ENCODE results near the gene DZIP1L.
"Not testable (repeated sequence)": the region's sequence is repeated elsewhere in the genome, so short reads cannot be mapped to it uniquely, and the experiment has no call there.

The DZIP1L gene

DNA sequence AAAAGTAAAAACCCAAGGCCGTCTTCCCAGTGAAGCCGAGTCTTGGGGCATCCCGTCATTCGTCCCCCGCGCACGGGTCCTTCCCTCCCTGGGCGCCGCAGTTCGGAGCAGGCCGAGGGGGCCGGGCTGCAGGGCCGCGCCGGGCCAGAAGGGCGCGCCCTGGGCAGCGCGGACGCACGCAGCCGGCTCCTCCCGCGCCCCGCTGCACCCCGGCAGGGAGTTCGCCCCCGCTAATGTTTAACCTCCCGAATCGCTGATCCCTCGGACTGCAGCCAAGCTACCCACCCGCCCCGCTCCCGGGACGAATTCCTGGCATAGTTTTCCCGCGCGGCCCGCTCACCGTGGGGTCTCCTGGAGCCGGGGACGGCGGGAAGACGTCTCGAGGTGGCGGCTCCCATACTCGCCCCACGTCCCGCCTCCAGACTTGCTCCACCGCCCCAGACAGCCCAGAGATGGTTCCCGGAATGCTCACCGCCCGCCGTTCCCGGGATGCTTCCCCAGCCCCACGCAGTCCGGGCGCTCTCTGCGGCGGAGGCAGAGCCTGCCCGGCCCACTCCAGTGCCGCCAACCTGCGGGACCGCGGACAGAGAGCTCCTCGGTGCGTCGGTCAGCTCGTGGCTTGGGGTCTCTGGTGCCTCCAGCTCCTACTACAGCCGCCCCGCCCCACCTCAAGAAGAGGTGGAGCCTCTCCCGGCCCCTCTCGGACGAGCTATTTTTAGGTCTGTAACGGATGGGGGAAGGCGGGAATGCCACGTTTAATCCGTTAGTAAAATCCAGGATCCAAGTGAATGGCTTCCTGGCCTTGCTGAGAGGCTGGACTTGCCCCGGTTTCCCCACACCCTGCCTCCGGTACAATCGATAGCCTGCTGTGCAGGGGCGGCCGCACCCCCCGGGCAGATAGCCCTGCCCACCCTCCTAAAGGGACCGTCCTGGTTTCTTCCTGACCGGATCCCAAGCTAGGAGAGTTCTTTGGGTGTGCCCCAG is at the start of gene DZIP1L:
TSS of gene DZIP1L (minus strand) at position 621 of the 984 bp plus-strand sequence. CDS start 11,637 bp downstream, outside the sequence.
- peak; percentile 72 to 89 for DNase-seq

DNA sequence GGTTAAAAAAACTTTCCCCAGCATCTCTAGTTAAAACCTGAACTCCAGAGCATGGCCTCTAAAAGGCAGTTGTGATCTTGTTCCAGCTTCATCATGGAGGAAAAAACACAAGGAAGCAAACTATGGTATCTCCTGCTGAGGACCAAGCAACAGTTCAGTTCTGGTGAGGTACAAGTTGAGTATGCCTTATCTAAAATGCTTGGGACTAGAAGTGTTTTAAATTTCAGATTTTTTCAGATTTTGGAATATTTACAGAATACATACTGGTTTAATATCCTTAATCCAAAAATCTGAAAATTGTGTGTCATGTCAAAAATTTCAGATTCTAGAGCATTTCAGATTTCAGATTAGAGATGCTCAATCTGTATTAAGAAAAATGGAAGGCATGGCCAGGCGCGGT is 49.7 kb upstream of the DZIP1L start:
- no peak for DNase-seq

DNA sequence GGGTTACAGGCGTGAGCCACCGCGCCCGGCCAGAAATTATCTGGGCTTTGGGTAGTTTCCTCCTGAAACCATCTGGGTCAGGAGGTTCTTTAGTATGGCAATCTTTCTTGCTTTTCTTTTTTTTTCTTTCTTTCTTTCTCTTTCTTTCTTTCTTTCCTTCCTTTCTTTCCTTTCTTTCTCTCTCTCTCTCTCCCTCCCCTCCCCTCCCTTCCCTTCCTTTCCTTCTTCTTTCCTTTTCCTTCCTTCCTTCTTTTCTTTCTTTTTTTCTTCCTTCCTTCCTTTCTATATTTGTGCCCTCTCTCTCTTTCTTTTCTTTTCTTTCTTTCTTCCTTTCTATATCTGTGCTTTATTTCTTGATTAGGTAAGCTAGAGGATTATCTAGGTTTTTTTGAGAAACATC is 42.3 kb upstream of the DZIP1L start:
- DNase-seq = no peak

DNA sequence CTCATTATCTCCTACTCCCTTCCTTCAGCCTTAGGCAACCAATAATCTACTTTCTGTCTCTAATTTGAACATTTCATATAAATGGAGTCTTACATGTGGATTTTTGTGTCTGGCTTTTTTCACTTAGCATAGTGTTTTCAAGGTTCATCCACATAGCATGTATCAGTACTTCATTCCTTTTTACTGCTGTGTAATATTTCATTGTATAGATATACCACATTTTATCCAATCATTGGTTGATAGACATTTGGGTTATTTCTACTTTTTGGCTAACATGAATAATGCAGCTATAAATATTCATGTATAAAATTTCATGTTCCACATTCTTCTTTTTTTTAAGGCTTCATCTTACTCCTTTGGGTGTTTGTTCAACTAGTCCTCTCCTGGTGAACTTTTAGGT is 39.1 kb upstream of the DZIP1L start:
- no peak for DNase-seq

- DNase-seq = no peak
Measured at GRCh38 chr3:138148503-138148902, 33.1 kb upstream of the DZIP1L start.

DNA sequence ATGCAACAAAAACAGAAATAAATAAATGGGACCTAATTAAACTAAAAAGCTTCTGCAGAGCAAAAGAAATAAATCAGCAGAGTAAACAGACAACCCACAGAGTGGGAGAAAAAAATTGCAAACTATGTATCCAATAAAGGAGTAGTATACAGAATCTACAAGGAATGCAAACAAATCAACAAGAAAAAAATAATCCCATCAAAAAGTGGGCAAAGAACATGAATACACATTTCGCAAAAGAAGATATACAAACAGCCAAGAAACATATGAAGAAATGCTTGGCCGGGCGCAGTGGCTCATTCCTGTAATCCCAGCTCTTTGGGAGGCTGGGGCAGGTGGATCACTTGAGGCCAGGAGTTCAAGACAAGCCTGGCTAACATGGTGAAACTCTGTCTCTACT is 26.8 kb upstream of the DZIP1L start:
- not testable (repeated sequence) for DNase-seq

- DNase-seq = no peak
Measured at GRCh38 chr3:138140940-138141339, 25.5 kb upstream of the DZIP1L start.

GRCh38 chr3:138139691-138140090 is 24.3 kb upstream of the DZIP1L start:
- no peak for DNase-seq

DNA sequence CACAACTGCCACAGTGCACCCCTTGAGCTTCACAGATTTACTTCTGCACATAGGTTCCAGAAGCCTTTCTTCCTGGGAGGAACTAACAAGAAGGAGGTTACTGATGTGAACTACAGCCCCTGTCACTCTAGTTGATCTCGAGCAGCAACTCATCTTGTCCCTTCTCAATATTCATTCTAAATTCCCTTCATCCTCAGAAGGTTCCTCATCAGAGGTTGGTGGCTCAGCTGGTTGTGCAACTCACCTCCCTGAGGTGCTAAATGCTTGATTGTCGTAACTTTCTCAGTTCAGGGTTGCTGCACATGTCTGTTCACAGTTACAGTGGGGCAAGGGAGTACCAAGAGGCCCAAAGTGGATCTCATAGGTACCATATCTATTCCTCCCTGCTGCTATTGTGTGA is 22.5 kb upstream of the DZIP1L start:
- no peak for DNase-seq

DNA sequence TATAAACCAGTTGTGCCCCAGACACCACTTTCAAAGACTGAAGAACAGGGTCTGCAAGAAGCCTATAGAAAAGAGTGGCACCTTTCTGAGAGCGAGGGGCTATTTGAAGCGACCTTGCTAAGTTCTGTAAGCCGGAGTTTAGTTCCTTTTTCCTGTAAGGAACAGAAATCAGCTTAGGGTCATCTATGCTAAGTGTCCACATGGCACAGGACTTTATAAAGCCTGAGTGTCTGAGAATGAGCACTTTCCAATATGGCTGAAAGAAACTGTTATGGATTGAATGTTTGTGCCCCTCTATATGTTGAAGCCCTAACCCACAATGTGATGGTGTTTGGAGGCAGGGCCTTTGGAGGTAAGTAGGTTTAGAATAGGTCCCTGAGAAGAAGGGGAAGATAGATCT is 20.8 kb upstream of the DZIP1L start:
- no peak for DNase-seq

GRCh38 chr3:138135833-138136194 is 20.4 kb upstream of the DZIP1L start:
- DNase-seq = no peak

- no peak for DNase-seq
Measured at GRCh38 chr3:138135146-138135832, 19.9 kb upstream of the DZIP1L start.

- no peak for DNase-seq
Measured at GRCh38 chr3:138132239-138132638, 16.8 kb upstream of the DZIP1L start, which contains the start of gene A4GNT. Gene A4GNT (minus strand): TSS chr3:138132390. CDS start chr3:138131256, 1,134 bp downstream.

DNA sequence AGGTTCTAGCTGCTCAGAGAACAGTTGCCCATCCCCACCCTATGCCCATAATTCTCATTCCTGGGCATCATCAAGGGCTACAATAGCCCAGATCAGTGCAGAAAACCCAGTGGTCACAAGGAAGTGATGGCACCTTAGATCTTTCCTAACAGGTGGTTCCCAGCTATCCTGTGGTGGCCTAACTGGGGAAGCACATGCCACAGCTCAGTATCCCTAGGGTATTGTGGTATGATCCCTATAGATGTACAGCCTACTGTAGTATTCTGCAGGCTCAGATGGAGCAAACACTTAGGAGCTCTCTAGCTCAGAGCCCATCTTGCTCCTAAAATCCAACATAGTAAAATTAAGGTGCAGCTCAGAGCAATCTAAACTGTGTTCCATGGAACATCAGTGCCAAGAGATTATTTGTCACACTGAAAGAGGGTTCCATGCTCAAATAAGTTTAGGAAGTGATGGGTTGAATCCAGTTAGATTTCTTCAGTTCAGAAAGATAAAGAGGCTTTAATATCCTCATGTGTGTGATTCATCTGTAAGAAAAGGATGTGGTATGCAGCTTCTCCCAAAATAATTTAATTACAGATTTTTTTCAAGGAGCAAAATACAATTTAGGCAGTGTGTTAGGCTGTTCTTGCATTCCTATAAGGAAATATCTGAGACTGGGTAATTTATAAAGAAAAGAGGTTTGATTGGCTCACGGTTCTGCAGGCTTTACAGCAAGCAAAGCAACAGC is 12.4 kb upstream of the DZIP1L start:
- DNase-seq = peak in 1 of 2 experiments; percentile 20

DNA sequence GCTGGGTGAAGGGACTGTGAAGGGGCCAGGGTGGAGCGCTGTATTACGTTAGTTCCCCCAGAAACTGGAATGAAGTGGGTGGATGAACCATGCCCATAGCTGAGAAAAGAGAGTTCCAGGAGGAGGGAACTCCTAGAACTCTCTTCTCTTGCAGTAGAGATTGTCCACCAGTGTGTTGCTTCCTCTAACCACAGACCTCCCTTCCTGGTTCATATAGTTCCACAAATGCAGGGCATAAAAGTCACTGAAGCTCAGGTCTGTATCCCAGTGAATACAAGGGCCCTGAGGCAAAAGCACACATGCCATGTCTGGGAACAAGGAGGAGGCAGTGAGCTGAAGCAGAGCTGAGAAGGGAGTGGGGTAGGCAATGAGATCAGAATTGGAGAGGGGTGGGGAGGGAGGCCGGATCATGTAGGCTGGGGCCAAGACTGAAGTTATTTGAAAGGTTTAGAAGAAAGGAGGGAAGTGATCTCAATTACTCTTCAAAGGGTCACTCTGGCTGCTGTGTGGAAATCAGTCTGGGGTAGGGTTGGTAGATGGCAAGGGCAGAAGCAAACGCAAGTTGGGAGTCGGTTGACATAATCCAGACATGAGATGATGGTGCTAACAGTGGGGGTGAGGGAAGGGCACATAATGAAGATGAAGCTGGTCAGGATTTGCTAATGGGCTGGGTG is 10.3 kb upstream of the DZIP1L start:
- DNase-seq = peak in 1 of 2 experiments; percentile 33

DNA sequence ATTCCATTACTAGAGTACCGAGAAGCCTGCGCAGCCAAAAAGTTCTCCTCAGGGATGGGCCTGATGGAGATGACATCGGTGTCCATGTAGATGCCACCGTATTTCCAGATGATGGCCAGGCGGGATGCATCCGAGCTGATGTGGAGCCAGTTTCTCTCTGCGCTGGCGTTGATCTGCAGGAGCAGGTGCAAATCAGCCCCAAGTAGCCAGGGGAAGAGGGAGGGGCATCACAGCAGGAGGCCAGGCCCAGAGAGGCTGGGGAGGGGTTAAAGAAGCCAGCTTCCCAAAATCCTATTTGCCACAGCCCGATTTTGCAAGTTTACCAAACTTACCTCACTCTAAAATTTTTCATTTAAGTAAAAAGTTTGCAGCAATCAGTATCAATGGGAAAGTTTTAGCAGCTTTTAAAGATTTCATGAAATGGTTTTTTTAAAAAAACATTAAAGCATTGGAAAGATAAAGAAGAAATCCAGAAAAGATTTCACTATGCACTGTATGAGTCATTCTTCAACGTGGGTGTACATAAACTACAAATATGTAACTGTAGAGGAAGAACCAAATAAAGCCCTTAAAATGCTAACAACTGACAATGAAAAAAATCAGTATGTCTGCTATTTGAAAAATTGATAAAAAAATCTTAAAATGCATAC is 9.4 kb upstream of the DZIP1L start:
- DNase-seq = no peak

GRCh38 chr3:138124188-138124587 is 8.8 kb upstream of the DZIP1L start:
- DNase-seq = no peak

- no peak for DNase-seq
Measured at GRCh38 chr3:138119423-138119766, 4.0 kb upstream of the DZIP1L start.

- peak; percentile 81 to 91 for DNase-seq
Measured at GRCh38 chr3:138118612-138119422, 3.4 kb upstream of the DZIP1L start.

DNA sequence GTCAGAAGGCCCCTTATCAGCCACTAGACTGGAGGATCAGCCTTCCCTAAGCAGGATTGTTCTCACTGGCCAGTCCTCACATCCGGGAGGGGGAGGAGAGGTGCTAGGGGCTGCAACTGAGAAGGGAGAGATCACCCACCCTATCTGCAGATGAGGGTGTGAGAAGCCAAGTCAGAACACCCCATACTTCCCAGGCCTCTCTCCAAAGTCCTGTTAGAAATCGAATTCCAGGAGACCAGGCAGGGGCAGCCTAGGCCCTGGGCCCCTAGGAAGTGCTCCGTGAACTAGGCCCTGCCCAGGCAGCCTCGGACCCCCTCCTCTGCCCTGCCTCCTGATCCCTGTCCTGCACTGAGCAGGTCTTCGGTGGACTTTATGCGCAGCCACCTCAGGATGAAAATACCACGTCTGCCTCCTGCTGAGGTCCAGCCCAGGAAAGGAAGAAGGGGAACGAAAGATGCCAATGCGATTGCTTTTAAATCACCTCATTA is 933 bp downstream of the DZIP1L start:
- DNase-seq = peak in 1 of 2 experiments; percentile 67

DNA sequence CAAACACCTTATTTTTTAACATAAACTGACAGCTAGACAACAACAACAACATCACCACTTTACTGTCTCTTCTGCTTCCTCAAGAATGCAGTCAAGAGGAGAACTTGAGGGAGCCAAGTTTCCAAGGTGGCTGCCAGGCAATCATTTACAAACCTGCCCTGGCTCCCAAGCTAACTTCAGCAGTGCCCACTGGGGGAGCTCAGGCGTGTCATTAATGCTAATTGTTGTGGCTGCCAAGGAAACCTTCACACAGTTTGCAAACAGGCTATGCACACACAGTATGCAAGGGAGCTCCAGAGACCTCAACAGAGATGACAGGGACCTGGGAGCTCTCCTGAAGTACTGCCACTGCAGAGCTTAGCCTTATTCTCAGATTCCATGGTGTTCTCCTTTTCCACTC is 2.1 kb downstream of the DZIP1L start:
- peak; percentile 93 to 95 for DNase-seq

Data from NCI-H526 (cell line).